Natural killer cell (primary cell): ENCODE measurements around the gene EID2B. TPM values are rescaled to one million over a fixed set of nuclear protein-coding genes. Genes with fewer than 3 reads are reported as not detected.
A peak's percentile ranks its signal among the peaks of the same experiment; 100 is the strongest.

Experiments
- ATAC-seq, 3 donors: fragments of 150-1000 bp in 2 of 3; fragments of 200-7000 bp in 1 of 3; cut with Tn5 transposase; 1 replicate in 1 of 3; 2 replicates in 2 of 3; pipeline ENCODE4 v1.10.0; 2021; ENCODE audit warnings: mild to moderate bottlenecking in 2 of 3, moderate library complexity in 2 of 3
- DNase-seq, 2 donors: peaks; one replicate each; pipeline versions ENCODE4 v3.0.0 to v3.0.0-alpha.2; 2013 to 2021; ENCODE audit warnings: mixed read lengths in 1 of 2
- H3K27ac ChIP-seq: one replicate; pipeline ENCODE4 v1.5.1; 2013; ENCODE audit warnings: mild to moderate bottlenecking, low read length
- H3K27me3 ChIP-seq: one replicate; pipeline ENCODE4 v1.6.1; 2013; ENCODE audit warnings: low read length; ENCODE audit not compliant: control insufficient read depth, insufficient read depth
- H3K36me3 ChIP-seq: one replicate; pipeline ENCODE4 v1.6.1; 2013; ENCODE audit warnings: low read length; ENCODE audit not compliant: control insufficient read depth, insufficient read depth
- H3K4me1 ChIP-seq: one replicate; pipeline ENCODE4 v1.6.1; 2013; ENCODE audit warnings: low read length; ENCODE audit not compliant: control insufficient read depth, insufficient read depth
- H3K4me3 ChIP-seq: one replicate; pipeline ENCODE4 v1.5.1; 2013; ENCODE audit warnings: low read length
- H3K9me3 ChIP-seq: one replicate; pipeline ENCODE4 v1.6.1; 2013; ENCODE audit warnings: low read length; ENCODE audit not compliant: control insufficient read depth, insufficient read depth
- H3K27ac Mint-ChIP-seq, 2 donors: one replicate each; pipeline ENCODE4 v1.8.0; 2022; ENCODE audit warnings: mild to moderate bottlenecking in 2 of 2, mixed read lengths in 2 of 2, moderate library complexity in 1 of 2
- H3K27me3 Mint-ChIP-seq, 2 donors: one replicate each; pipeline ENCODE4 v1.8.0; 2022; ENCODE audit warnings: low read depth in 2 of 2, mixed read lengths in 2 of 2
- H3K36me3 Mint-ChIP-seq: one replicate; pipeline ENCODE4 v1.8.0; 2022; ENCODE audit warnings: mixed read lengths
- H3K4me1 Mint-ChIP-seq, 2 donors: one replicate each; pipeline ENCODE4 v1.8.0; 2022; ENCODE audit warnings: mixed read lengths in 2 of 2
- H3K4me3 Mint-ChIP-seq: one replicate; pipeline ENCODE4 v1.8.0; 2022; ENCODE audit warnings: mild to moderate bottlenecking, moderate library complexity, mixed read lengths
- H3K9me3 Mint-ChIP-seq, 2 donors: one replicate each; pipeline ENCODE4 v1.8.0; 2022; ENCODE audit warnings: mixed read lengths in 2 of 2
- WGBS: methylation state at CpG from one replicate; pipeline ENCODE4 v1.1.7; 2013; ENCODE audit warnings: missing lambda C conversion rate; ENCODE audit not compliant: insufficient coverage; 5-methylcytosine and 5-hydroxymethylcytosine counted together
- intact Hi-C: fragments of 100-400 bp; cut with micrococcal nuclease; formaldehyde crosslinking; loops from one replicate; pipeline ENCODE4 v1.14.2; 2022
- total RNA-seq, 4 donors: library from RNA; stranded (reverse); fragments of 120-200 nt in 1 of 4; gene quantifications; one replicate each; pipeline versions ENCODE4 v1.2.3 to v1.2.4, GENCODE V29; 2013 to 2022
- TF ChIP-seq, protein P1 (sequence below): fragments of 200-600 bp; IDR thresholded peaks from one replicate; pipeline ENCODE4 v1.8.0; 2022; ENCODE audit warnings: antibody characterized with exemption

Gene EID2B
- total RNA-seq, 3 donors from 2014 or later (not counting 1 experiment from before 2014, with no cell fraction given) = 4.6 to 6.7 (median 5.8) TPM

GRCh38 chr19:39492225-39492624 is 40.4 kb downstream of the EID2B start:
- H3K36me3 Mint-ChIP-seq = no peaks in the 10 kb centered on the region
- Histone ChIP-seq H3K9me3 (no peaks in the 10 kb centered on the region), H3K4me3 (no peak overlapping the region), H3K27ac (no peak overlapping the region), H3K4me1 (no peaks in the 10 kb centered on the region), H3K36me3 (peaks cover 30% of the 10 kb centered on the region), H3K27me3 (peaks cover 5% of the 10 kb centered on the region)
- WGBS = 96% methylated on average over 6 of the region's 6 CpGs
- H3K27ac Mint-ChIP-seq = no peak overlapping the region
- intact Hi-C loops = no loop called here
- TF ChIP-seq, protein P1, sequence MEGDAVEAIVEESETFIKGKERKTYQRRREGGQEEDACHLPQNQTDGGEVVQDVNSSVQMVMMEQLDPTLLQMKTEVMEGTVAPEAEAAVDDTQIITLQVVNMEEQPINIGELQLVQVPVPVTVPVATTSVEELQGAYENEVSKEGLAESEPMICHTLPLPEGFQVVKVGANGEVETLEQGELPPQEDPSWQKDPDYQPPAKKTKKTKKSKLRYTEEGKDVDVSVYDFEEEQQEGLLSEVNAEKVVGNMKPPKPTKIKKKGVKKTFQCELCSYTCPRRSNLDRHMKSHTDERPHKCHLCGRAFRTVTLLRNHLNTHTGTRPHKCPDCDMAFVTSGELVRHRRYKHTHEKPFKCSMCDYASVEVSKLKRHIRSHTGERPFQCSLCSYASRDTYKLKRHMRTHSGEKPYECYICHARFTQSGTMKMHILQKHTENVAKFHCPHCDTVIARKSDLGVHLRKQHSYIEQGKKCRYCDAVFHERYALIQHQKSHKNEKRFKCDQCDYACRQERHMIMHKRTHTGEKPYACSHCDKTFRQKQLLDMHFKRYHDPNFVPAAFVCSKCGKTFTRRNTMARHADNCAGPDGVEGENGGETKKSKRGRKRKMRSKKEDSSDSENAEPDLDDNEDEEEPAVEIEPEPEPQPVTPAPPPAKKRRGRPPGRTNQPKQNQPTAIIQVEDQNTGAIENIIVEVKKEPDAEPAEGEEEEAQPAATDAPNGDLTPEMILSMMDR = no peak
- H3K27me3 Mint-ChIP-seq = peaks cover 9 to 10% of the 10 kb centered on the region in 2 donors
- no peak overlapping the region for H3K4me3 Mint-ChIP-seq
- DNase-seq (no peak), ATAC-seq (no peak)
- no peaks in the 10 kb centered on the region for H3K4me1 Mint-ChIP-seq
- no peaks in the 10 kb centered on the region for H3K9me3 Mint-ChIP-seq

DNA sequence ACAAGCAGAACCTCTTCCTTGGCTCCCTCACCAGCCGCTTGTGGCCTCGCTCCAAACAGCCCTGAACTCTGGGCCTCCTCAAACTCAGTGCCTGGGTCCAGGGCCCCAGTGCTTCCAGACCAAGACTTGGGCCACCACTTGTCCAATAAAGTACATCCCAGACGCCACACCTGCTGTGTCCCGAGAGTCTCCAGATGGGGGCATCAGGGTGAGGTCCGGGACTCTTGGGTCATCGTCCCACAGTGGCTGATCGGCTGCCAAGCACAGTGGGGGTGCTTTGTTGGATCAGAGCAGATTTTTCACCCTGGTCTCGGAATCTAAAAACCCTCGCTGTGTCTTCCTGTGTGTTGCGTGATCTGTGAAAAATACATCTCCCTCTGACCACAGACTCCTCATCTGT is 42.9 kb downstream of the EID2B start:
- H3K9me3 Mint-ChIP-seq = no peaks in the 10 kb centered on the region

DNA sequence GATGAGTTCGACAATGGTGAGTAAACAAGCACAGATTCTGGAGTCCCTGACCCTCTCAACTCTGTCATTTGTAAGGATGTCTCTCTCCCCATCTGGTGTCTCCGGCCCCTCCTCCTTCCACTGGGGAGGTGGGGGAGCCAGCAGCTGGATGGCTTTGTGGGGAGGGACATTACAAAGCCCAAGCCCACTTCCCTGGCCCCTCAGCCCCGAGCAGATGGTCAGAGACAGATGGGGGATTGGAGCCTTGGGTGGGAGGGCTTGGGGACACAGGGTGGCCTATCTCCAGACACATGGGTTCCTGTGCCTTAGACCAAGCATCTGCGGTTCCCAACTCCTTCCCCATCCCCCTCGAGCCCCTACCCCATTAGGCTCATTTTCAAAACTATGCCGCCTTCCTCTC is 49.5 kb downstream of the EID2B start:
- Histone ChIP-seq H3K27me3 (no peaks in the 10 kb centered on the region), H3K4me3 (no peak overlapping the region), H3K4me1 (peaks cover 19% of the 10 kb centered on the region), H3K27ac (no peak overlapping the region), H3K36me3 (peaks cover 19% of the 10 kb centered on the region), H3K9me3 (no peaks in the 10 kb centered on the region)
- TF ChIP-seq, protein P1 = no peak
- ATAC-seq (no peak), DNase-seq (no peak)
- peaks cover 20 to 28% of the 10 kb centered on the region in 2 donors for H3K4me1 Mint-ChIP-seq
- 95% methylated on average over 3 of the region's 6 CpGs for WGBS
- no peaks in the 10 kb centered on the region for H3K9me3 Mint-ChIP-seq
- no peaks in the 10 kb centered on the region for H3K27me3 Mint-ChIP-seq
- H3K27ac Mint-ChIP-seq = peak overlapping the region; percentile 14 to 20
- H3K36me3 Mint-ChIP-seq = no peaks in the 10 kb centered on the region
- intact Hi-C loops = loop anchor here (5.0 kb wide), 1 partner anchor 86 kb away; no protein-coding TSS in a partner anchor
- peak overlapping the region; percentile 28 for H3K4me3 Mint-ChIP-seq

More for the DNA sequence above, 42.9 kb downstream of the EID2B start:
- Mint-ChIP-seq H3K36me3 (no peaks in the 10 kb centered on the region), H3K4me1 (peaks cover 0 to 6% of the 10 kb centered on the region in 2 donors), H3K27me3 (no peaks in the 10 kb centered on the region), H3K4me3 (no peak overlapping the region), H3K27ac (no peak overlapping the region)
- TF ChIP-seq, protein P1 = no peak
- DNase-seq = no peak
- ATAC-seq = no peak
- Histone ChIP-seq H3K9me3 (no peaks in the 10 kb centered on the region), H3K36me3 (peaks cover 45% of the 10 kb centered on the region), H3K27me3 (no peaks in the 10 kb centered on the region), H3K4me3 (no peak overlapping the region), H3K4me1 (no peaks in the 10 kb centered on the region), H3K27ac (no peak overlapping the region)
- 99% methylated on average over 7 of the region's 10 CpGs for WGBS
- intact Hi-C loops = no loop called here

- Mint-ChIP-seq H3K4me3 (peak overlapping the region; percentile 93), H3K27ac (peak overlapping the region; percentile 81 to 94), H3K36me3 (no peaks in the 10 kb centered on the region), H3K4me1 (peaks cover 20 to 25% of the 10 kb centered on the region in 2 donors), H3K27me3 (no peaks in the 10 kb centered on the region), H3K9me3 (no peaks in the 10 kb centered on the region)
- H3K4me1 ChIP-seq = peaks cover 19% of the 10 kb centered on the region
- 93% methylated on average over 11 of the region's 11 CpGs for WGBS
- no peaks in the 10 kb centered on the region for H3K27me3 ChIP-seq
- H3K36me3 ChIP-seq = peaks cover 11% of the 10 kb centered on the region
- no peak overlapping the region for H3K27ac ChIP-seq
- ATAC-seq = no peak
- intact Hi-C loops = loop anchor here (5.0 kb wide), 1 partner anchor 84 kb away; no protein-coding TSS in a partner anchor
- no peak for DNase-seq
- TF ChIP-seq, protein P1 = no peak
- H3K4me3 ChIP-seq = peak overlapping the region; percentile 99
- no peaks in the 10 kb centered on the region for H3K9me3 ChIP-seq
Measured at GRCh38 chr19:39481676-39482075, 51.0 kb downstream of the EID2B start.
